Measurements from ENCODE around the gene DNM2.

GRCh38 chr19:10690341-10690781, 27.5 kb upstream of the DNM2 start:
- TF ChIP-seq CTCF (IDR thresholded peaks at IDR 0.05; ENCODE audit: insufficient read depth, low read length) (no peak), REST (IDR thresholded peaks at IDR 0.05; ENCODE audit: insufficient replicate concordance, low read depth) (no peak)
